ENCODE measurements around the gene CHID1.

The CHID1 gene

DNA sequence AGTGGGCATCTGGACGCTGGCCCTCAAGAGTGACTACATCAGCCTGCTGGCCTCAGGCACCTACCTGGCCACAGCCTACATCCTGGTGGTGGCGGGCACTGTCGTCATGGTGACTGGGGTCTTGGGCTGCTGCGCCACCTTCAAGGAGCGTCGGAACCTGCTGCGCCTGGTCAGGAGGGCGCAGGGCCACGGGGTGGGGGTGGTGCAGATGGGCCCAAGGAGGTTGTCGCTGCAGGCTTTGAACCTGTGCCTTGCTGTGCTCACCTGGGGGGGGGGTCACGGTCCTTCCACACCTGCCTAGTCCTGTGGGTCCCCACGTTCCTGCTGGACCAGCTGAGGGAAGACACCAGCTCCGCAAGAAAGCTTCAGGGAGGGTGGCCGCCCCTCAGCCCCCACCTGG is 74.3 kb downstream of the CHID1 start:
- DNase-seq (ENCODE audit: low read depth in 2 of 2), result no peak

DNA sequence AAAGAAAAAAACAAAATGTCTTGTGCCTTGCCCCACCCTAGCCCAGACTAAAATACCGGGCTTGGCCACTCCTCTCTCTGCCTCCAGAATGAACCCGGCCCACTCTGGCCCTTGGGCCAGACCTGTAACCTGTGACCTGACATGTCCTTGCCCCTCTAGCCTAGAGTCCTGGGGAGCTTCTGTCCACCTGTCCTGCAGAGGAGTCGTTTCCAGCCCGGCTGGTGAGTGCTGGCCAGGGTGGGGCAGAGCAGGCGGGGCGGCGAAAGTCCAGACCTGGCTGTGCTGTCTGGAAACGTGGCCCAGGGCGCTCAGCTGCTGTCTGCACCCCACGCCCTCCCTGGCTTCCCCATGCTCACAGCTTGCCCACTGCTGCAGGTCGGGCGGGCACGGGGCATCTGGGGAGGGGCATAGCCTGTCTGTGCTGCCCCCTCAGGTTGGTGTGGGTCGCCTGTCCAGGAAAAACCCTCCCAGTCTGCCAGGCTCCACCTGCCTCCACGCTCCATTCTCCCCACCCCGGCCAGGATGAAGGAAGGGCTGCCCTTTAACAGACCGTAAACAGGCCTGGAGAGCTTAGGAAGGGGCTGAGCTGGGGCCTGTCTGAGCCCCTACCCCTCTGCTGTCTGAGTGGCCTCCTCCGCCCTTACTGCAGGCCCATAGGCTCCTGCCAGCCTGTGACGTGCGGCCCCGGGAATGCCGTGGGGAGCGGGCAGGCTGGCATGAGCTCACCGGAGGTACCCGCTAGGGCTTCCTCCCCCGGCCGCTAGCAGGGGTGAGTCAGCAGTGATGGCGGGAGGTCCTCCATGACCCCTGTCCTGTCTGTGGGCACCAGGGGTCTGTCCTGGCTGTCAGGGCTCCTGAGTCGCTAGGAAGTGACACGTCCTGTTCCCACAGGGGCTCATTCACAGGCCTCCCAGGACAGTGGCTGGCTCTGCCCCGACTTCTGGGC is 76.0 kb downstream of the CHID1 start:
- no peak for DNase-seq (ENCODE audit: low read depth in 2 of 2)

DNA sequence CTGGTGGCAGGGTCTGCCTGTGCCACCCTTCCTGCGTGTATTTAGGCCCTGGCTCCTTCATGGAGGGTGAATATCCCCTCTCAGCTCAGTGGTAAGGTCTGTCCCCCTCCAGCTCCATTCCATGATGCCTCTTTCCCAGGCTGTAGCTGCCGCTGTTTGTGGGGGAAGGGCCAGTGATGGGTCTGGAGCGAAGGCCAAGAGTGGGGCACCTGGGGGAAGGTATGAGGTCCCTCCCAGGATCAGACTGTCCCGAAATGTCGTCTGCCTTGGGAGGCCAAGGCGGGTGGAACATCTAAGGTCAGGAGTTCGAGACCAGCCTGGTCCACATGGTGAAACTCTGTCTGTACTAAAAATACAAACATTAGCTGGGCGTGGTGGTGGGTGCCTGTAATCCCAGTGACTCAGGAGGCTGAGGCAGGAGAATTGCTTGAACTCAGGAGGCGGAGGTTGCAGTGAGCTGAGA is 76.7 kb downstream of the CHID1 start:
- DNase-seq (ENCODE audit: low read depth in 2 of 2), result no peak

DNA sequence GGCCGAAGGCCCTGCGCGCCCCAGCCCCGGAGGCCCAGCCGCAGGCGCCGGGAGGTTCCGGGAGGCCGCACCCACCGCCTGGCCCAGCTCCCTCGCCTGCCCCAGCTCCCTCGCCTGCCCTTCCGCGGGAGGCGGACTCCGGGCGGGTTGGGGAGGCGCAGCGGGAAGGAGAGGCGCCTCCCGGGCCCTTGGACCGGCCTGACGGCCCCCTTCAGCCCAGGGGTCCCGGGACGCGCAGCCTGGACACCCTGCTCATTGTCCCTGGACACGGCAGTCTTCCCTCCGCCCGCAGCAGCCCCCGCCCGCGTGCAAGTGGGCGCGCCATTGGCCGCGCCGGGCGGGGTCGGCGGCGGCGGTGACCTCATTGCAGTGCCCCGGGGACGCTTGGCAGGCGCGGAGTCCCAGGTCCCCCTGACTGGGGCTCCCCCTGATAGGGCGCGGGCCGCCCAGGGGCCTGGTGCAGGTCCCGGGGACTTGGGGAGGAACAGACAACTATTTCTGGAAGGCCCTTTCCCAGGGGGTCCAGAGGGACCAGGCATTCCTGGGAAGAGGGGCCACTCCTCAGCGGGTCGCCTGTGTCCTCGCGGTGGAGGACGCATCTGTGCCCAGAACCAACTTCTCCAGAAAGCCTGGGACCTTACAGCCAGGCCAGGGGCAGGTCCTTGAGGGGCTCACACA is 77.4 kb downstream of the CHID1 start:
- DNase-seq (ENCODE audit: low read depth in 2 of 2), result no peak

DNA sequence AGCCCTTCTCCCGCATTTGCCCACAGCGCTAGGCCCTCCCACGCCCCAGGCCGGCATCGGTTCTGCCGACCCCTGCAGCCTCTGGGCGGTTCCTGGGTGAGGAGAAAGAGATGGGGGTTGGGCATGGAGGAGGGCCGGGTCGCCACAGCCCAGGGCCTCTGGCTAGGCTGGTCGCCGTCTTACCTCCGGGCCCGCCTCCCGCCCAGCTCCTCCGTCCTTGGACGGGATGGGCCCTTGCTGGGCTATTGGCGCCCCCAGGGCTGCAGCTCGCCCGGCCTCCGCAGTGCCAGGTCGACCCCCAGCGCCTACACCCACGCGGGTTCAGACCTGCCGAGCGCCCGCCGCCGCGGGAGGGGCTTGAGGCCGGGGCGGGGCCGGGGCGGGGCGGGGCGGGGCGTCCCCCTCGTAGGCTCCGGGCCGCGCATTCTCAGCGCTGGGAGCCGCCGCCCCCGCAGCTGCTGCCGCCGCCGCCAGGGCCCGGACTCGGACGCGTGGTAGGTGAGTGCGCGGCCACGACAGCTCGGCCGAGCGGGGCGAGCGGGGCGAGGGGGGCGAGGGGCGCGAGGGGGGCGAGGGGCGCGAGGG is 78.0 kb downstream of the CHID1 start, which contains the start of gene CD151:
Gene CD151 (plus strand): TSS at position 424 of the 585 bp plus-strand sequence. CDS start 3,118 bp downstream, outside the sequence.
- DNase-seq (ENCODE audit: low read depth in 2 of 2), result no peak

DNA sequence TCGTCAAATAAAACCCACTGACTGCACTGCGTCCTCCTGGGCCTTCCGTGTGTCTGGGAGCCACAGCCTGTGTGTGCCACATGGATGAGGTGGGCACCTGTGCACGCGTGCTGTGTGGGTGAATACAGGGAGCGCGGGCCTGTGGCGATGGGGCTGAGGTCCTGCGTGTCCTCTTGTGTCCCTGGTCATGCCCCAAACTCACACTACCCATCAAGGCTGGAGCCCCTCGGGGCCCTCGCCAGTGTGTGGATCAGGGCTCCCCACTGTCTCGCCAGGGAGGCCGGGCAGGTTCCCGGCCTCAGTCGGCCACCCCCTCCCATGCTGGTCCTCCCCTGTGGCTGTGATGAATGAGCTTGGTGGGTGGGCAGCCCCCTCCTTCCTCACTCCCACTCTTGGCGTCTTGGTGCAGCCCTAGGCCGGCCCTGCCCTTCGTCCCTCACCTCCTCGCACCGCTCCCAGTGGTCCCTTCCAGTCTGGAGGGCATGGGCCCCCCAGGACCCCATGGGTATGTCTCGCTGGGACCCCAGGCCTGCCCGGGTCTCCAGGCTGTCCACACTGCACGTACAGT is 78.6 kb downstream of the CHID1 start:
- no peak for DNase-seq (ENCODE audit: low read depth in 2 of 2)

DNA sequence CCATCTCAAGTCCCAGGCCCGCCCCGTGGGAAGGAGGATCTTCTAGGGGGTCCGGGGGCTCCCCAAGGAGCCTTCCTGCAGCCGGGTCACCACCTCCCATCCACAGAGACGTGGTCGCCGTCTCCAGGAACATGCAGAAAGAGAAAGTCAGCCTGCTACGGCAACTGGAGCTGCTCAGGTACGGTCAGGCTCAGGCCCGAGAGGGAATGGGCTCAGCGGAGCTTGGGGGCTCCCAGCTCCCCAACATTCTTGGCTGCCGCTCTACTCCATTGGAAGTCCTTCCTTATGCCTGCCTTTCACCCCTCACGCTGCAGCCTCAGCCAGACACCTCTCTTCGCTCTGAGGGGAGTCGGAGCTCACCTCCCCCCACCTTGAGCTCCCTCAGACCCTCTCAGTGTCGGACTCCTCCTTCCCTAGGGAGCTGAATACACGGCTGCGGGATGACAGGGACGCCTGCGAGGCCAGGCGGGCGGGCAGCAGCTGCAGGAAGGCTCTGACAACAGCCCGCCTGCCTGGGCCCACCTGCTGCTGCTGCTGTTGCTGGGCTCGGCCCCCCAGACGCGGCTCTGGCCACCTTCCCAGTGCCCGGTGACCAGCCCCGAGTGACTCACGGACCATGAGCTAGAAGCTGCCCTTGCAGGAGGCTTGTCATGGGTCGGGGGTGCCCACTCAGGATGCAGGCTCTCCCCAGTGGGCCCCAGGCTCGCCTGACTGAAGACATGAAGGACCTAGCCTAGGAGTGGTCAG is 79.3 kb downstream of the CHID1 start:
- DNase-seq (ENCODE audit: low read depth in 2 of 2), result no peak

DNA sequence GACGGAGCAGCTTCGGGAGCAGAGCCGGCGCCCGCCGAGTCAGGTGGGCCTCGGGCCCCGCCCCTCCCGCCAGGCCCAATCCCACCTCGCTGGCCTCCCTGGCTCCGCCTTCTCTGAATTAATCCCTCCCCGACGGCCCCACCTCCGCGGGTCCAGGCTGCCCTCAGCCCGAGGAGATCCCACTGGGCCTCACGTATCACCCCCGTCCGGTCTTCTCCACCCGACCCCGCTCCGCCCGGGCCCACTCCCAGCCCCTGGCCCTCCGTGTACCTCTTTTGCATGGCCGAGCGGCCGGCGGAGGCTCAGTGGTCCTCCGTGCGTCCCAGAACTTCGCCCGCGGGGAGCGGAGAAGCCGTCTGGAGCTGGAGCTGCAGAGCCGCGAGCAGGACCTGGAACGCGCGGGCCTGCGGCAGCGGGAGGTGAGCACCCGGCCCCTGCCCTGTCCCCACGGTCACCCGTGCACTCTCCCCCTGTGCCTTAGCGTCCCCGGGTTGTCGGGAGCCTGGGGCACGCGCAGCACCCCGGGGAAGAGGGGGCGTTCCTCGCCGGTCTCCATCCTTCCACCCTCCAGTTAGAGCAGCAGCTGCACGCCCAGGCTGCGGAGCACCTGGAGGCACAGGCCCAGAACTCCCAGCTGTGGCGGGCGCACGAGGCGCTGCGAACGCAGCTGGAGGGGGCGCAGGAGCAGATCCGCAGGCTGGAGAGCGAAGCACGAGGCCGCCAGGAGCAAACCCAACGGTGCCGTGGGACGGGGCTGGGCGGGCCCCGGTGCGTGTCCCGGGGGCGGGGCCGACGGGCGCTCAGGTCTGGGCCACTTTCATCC is 80.1 kb downstream of the CHID1 start:
- no peak for DNase-seq (ENCODE audit: low read depth in 2 of 2)

DNA sequence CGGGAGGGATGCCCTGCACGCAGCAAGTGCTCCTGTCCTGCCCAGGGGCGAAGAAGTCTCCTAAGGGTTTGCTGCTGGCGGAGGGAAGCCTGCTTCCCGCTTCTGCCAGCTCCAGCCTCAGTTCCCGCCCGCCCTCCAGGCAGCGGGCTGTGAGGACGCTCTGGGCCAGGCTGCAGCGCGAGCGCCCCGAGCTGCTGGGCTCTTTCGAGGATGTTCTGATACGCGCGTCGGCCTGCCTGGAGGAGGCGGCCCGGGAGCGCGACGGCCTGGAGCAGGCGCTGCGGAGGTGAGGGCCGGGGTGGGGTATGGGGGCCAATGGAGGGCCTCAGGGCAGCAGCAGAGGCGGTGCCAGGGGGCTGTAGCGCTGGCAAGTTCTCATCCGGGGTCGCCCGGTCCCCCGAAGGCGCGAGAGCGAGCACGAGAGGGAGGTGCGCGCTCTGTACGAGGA is 80.7 kb downstream of the CHID1 start:
- no peak for DNase-seq (ENCODE audit: low read depth in 2 of 2)

DNA sequence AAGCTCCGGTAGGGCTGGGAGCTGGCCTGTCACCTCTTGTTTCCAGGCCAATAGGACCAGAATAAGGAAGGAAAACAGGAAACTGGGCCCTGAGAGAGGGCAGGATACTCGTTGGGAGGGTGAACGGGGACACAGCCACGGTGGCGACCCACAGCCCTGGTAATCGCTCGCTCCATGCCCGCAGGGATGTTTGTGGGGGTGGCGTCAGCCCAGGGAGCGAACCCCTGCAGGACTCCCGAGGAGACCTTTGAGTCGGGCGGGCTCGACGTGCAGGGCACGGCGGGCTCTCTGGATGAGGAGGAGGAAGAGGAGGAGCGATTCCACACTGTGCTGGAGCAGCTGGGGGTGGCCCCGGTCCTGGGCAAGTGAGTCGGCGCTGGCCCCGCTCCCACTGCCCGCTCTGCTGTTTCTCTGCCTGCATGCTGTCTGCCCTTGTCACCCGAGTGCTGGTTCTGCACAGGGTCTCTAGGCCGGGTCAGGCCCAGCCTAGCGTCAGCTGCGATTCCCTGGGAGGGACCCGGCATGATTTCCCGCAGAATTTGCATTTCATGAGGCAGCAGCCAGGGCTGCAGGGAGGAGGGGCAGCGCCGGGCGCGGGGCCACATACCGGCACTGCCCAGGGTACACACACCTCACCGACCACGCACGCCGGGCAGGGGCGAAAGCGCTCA is 81.3 kb downstream of the CHID1 start:
- no peak for DNase-seq (ENCODE audit: low read depth in 2 of 2)

DNA sequence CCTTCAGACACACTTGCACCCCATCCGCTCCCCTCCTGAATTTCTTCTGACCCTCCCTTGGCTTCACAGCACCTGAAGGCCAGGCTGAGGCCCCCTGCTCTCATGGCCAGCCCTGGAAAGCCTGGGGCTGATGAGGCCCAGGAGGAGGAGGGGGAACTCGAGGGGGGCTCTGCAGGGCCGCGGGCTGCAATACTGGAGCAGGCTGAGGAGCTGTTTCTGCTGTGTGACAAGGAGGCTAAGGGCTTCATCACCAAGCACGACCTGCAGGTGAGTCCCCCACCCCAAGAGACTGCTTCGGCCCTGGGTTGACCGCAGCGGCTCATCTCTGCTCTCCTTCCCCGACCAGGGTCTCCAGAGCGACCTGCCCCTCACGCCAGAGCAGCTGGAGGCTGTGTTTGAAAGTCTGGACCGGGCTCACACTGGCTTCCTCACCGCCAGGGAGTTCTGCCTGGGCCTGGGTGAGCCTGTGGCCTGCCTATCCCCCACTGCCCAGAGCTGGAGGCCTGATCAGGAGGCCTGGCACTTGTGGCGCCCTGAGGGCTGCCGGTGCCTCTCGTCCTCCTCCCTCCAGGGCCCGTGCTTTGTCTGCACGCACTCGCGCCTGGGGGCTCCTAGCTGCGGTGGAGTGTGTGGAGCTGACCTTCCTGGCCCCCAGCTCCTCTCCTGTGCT is 82.0 kb downstream of the CHID1 start:
- no peak for DNase-seq (ENCODE audit: low read depth in 2 of 2)

DNA sequence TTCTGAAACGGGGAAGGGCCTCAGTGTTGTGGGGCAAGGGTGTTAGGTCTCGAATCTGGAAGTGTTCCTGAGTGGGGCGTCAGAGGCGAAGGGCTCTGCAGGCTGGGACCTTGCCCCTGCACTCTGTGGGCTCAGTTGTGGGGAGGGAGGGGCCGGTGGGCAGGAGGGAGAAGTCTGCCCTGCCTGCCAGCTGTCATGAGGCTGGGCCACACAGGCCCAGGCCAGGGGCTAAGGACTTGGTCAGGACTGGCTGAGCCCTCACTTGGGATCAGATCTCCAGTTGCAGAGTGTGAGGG is 82.8 kb downstream of the CHID1 start, which contains the start of gene CRACR2B:
Gene CRACR2B (plus strand): TSS at position 23 of the 296 bp plus-strand sequence. CDS start 689 bp downstream, outside the sequence.
- no peak for DNase-seq (ENCODE audit: low read depth in 2 of 2)

DNA sequence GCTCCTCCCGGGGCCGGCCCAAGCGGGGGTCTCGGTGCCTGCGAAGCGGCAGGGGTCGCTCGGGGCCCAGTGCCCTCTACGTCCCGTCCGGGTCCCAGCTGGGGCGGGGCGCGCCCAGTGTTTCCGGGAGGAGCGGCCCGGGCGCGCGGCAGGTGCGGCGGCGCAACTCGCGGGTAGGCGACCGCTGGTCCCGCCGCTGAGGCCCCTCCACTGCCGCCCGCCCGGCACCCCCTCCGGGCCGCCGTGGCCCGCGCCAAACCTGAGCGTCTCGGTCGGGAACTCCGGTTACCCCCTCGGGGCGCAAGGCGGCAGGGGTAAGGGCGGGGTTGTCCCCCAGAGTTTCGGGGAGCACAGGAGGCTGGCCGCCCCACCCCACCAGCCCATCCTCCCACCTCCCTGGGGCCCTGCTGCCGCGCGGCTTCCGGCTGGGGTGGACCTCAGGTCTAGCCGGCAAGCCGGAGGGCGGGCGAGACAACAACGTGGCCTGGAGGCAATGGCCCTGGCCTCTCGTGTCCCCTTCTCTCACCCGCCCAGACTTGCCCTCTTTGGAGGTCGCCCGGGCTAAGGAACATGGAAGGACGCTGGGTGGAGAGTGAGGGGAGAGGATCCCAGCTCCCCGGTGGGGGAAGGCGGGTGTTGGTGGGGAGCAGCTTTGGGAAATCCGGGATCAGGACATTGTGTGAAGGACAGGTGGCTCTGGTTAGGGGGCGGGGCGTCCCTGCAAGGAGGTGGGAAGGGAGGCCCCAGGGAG is 83.3 kb downstream of the CHID1 start:
- DNase-seq (ENCODE audit: low read depth in 2 of 2), result no peak

DNA sequence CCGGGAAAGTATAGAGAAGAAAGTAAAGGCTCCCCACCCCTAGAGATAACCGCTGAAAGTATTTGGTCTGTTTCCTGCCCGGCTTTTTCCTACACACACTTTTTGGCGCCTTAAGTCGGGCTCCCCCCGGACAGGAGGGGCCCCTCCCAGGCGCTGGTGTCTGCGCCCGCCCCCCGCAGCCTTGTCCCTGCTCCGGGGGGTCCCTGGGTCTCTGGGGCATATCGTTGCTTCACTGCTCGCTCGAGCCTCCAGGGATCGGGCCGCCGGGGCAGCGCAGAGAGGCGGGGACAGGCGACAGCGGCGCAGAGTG is 83.8 kb downstream of the CHID1 start:
- no peak for DNase-seq (ENCODE audit: low read depth in 2 of 2)

DNA sequence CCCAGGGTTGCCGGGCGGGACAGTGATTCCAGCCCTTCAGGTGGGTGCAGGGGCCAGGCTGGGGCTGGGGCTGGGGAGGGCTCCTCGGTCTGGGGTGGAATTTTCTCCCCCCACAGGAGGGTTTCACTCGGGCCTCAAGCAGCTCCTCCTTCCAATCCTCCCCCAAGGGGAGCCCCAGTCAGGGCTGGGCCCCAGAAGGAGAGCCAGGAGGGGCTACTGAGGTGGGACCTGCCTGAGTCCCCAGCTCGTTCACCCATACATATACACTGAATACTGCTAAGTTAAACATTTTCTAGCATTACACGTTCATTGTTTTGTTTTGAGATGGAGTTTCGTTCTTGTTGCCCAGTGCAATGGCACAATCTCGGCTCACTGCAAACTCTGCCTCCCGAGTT is 84.4 kb downstream of the CHID1 start:
- DNase-seq (ENCODE audit: low read depth in 2 of 2), result no peak

DNA sequence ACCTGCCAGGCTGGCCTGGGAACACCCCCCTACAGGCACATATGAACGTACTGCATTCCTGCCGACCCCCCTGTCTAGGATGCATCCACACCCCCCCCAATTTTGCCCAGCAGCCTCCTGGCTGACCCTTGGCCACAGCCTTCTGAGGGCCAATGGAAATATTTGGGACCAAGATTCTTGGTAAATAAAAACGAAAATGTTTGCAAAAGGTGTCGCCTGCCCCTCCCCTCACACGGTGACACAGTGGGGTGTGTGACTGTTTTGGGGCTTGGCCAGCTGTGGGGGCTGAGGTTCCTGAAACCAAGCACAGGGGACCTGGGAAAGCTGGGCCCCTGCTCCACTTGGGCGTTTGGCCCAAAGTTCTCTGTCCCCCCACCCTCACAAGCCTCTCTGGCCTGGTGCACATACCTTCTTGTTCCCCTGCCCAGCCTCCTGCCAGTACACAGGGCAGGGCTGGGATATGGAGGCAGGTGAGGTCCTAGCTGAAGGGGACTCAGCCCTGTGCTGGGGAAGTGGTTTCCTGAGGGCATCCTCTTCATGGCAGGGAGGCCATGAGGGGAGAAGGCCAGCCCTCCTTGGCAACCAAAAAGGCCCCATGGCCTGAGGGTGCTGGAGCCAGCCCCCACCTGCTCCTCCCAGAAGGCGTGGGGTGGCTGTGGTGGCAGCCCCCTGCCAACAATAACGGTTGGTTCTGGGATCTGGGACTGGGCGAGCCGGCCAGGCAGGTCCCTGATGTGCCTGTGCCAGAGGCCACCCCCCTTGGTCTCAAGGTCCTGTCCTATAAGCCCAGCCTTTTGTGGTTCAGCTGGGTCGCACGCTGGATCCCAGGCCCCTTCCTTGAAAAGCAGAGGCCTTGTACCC is 85.0 kb downstream of the CHID1 start:
- no peak for DNase-seq (ENCODE audit: low read depth in 2 of 2)

DNA sequence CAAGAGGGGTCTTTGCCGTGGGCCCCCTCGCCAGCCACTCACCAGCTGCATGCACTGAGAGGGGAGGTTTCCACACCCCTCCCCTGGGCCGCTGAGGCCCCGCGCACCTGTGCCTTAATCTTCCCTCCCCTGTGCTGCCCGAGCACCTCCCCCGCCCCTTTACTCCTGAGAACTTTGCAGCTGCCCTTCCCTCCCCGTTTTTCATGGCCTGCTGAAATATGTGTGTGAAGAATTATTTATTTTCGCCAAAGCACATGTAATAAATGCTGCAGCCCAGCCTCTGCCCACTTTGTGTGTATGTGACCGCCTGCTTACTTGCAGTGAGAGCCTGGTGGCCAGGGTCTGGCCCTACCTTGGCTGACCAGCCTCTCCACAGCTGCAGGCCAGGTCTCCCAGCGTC is 85.7 kb downstream of the CHID1 start:
- DNase-seq (ENCODE audit: low read depth in 2 of 2), result no peak

DNA sequence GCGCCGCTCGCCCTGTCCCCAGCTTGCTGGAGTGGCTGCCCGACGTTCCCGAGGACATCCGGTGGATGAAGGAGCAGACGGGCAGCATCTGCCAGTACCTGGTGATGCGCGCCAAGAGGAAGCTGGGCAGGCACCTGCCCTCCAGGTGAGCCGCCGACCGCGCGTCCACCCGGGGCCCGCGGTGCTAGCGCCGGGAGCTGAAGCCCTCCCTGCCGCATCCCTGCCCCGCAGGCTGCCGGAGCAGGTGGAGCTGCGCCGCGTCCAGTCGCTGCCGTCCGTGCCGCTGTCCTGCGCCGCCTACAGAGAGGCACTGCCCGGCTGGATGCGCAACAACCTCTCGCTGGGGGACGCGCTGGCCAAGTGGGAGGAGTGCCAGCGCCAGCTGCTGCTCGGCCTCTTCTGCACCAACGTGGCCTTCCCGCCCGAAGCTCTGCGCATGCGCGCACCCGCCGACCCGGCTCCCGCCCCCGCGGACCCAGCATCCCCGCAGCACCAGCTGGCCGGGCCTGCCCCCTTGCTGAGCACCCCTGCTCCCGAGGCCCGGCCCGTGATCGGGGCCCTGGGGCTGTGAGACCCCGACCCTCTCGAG is 86.2 kb downstream of the CHID1 start:
- no peak for DNase-seq (ENCODE audit: low read depth in 2 of 2)
